Measurements from ENCODE around the gene TMPRSS13.

TMPRSS13 gene

GRCh38 chr11:117884994-117885393 lies 44.2 kb downstream of the TMPRSS13 start:
- no peak for DNase-seq

GRCh38 chr11:117883063-117883462 lies 46.1 kb downstream of the TMPRSS13 start:
- no peak for DNase-seq

GRCh38 chr11:117882311-117882905 lies 46.8 kb downstream of the TMPRSS13 start:
- DNase-seq, result no peak

- DNase-seq, result no peak
These were observed 48.0 kb downstream of the TMPRSS13 start for GRCh38 chr11:117881217-117881616.

GRCh38 chr11:117879516-117880480 lies 49.4 kb downstream of the TMPRSS13 start:
- DNase-seq, result no peak

- DNase-seq, result no peak
These were observed 50.2 kb downstream of the TMPRSS13 start for GRCh38 chr11:117878939-117879475.

GRCh38 chr11:117878314-117878938 lies 50.8 kb downstream of the TMPRSS13 start:
- DNase-seq, result no peak

GRCh38 chr11:117877120-117877784 lies 52.0 kb downstream of the TMPRSS13 start:
- no peak for DNase-seq

GRCh38 chr11:117876341-117877119 lies 52.7 kb downstream of the TMPRSS13 start, which contains the start of gene FXYD6:
Gene FXYD6, minus strand, starts transcription at chr11:117876658. Its CDS starts 33,882 bp downstream, at chr11:117842776.
- DNase-seq, result peak in 1 of 2 experiments; percentile 75

- DNase-seq, result no peak
These were observed 53.2 kb downstream of the TMPRSS13 start for GRCh38 chr11:117876059-117876340.

GRCh38 chr11:117875382-117876058 lies 53.7 kb downstream of the TMPRSS13 start:
- peak; percentile 36 to 61 for DNase-seq

GRCh38 chr11:117874910-117875381 lies 54.3 kb downstream of the TMPRSS13 start:
- no peak for DNase-seq

- DNase-seq, result no peak
These were observed 54.8 kb downstream of the TMPRSS13 start for GRCh38 chr11:117874253-117874909.

GRCh38 chr11:117873828-117874125 lies 55.4 kb downstream of the TMPRSS13 start:
- DNase-seq, result no peak

- DNase-seq, result no peak
These were observed 56.0 kb downstream of the TMPRSS13 start for GRCh38 chr11:117872975-117873827.

GRCh38 chr11:117872420-117872961 lies 56.7 kb downstream of the TMPRSS13 start:
- DNase-seq, result no peak

GRCh38 chr11:117871784-117872183 lies 57.4 kb downstream of the TMPRSS13 start:
- DNase-seq, result no peak

- no peak for DNase-seq
These were observed 58.0 kb downstream of the TMPRSS13 start for GRCh38 chr11:117871160-117871559.

GRCh38 chr11:117870103-117870952 lies 58.9 kb downstream of the TMPRSS13 start:
- DNase-seq, result peak; percentile 35 to 84

All from NCI-H446 (cell line).